Ascending aorta (tissue), 2 donors: ENCODE data around the gene PRKCQ. TPM values are rescaled to one million over a fixed set of nuclear protein-coding genes. Genes with fewer than 3 reads are reported as not detected.

Source experiments
- DNase-seq, 2 donors: peaks; one replicate each; pipeline ENCODE4 v3.0.0-alpha.2; 2019; ENCODE audit warnings: low spot score in 2 of 2
- H3K27ac ChIP-seq, 2 donors: fragments of 200-600 bp; sonication (generic); one replicate each; pipeline ENCODE4 v1.5.1; 2016 to 2017; ENCODE audit warnings: mild to moderate bottlenecking in 1 of 2
- H3K27me3 ChIP-seq: fragments of 200-600 bp; sonication (generic); one replicate; pipeline ENCODE4 v1.5.1; 2017
- H3K36me3 ChIP-seq, 2 donors: fragments of 200-600 bp; sonication (generic); one replicate each; pipeline ENCODE4 v1.5.1; 2016
- H3K4me1 ChIP-seq, 2 donors: fragments of 200-600 bp; sonication (generic); one replicate each; pipeline ENCODE4 v1.5.1; 2016 to 2017; ENCODE audit warnings: mild to moderate bottlenecking in 1 of 2
- H3K4me3 ChIP-seq, 2 donors: fragments of 200-600 bp; sonication (generic); one replicate each; pipeline ENCODE4 v1.5.1; 2016 to 2017; ENCODE audit warnings: mild to moderate bottlenecking in 1 of 2
- H3K9me3 ChIP-seq, 2 donors: fragments of 200-600 bp; sonication (generic); one replicate each; pipeline ENCODE4 v1.5.1; 2016
- CTCF ChIP-seq, 3 experiments: fragments of 200-600 bp in 2 of 3; fragments of 450-650 bp in 1 of 3; sonication (generic) in 2 of 3; IDR thresholded peaks; one replicate each; pipeline ENCODE4 v1.5.1; 2016 to 2019; ENCODE audit warnings: antibody characterized with exemption in 3 of 3, mild to moderate bottlenecking in 1 of 3, moderate library complexity in 1 of 3
- intact Hi-C: fragments of 100-400 bp; cut with DNase I; formaldehyde crosslinking; loops from one replicate; pipeline ENCODE4 v1.15.1; 2023
- total RNA-seq: library from RNA; depleted of rRNA; stranded (reverse); fragments of >200 nt; gene quantifications from one replicate; pipeline ENCODE4 v1.1.0, GENCODE V29; 2016

Gene PRKCQ
- total RNA-seq, 1 donor from 2014 or later = not detected

- H3K4me3 ChIP-seq = no peak overlapping the region
- TF ChIP-seq CTCF (IDR thresholded peaks at IDR 0.05) = no peak
- H3K36me3 ChIP-seq = no peaks in the 10 kb centered on the region
- no peak overlapping the region for H3K27ac ChIP-seq
- no peak for DNase-seq
- H3K27me3 ChIP-seq = no peaks in the 10 kb centered on the region
- H3K9me3 ChIP-seq = no peaks in the 10 kb centered on the region
- intact Hi-C loops = no loop called here
- no peaks in the 10 kb centered on the region for H3K4me1 ChIP-seq
Observed at GRCh38 chr10:6561552-6561951, 18.5 kb downstream of the PRKCQ start.

- H3K4me3 ChIP-seq = no peak overlapping the region
- TF ChIP-seq CTCF (IDR thresholded peaks at IDR 0.05) = no peak
- H3K27ac ChIP-seq = no peak overlapping the region
- H3K27me3 ChIP-seq = no peaks in the 10 kb centered on the region
- H3K36me3 ChIP-seq = no peaks in the 10 kb centered on the region
- H3K4me1 ChIP-seq = no peaks in the 10 kb centered on the region
- H3K9me3 ChIP-seq = no peaks in the 10 kb centered on the region
- intact Hi-C loops = no loop called here
- no peak for DNase-seq
Observed at GRCh38 chr10:6558759-6559461, 21.2 kb downstream of the PRKCQ start.

DNA sequence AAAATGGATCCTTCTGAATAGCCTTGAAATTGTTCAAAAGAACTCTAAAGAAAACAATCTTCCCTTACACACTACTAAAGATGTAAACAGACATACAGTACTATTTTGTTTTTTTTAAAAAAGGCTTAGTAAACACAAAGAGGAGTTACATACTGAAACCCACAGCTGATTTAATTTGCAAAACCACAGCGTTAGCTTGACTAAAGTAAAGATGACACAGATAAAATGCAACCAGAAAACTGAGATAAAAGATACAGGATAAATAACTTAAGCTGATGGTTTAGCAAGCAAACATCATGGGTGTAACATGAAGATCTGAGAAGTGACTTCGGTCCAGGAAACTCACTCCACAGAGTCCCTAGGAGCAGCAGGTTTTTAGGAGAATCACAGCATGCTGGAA, 21.8 kb downstream of the PRKCQ start:
- H3K27ac ChIP-seq = no peak overlapping the region
- H3K27me3 ChIP-seq = no peaks in the 10 kb centered on the region
- no peak for DNase-seq
- no peak overlapping the region for H3K4me3 ChIP-seq
- H3K36me3 ChIP-seq = no peaks in the 10 kb centered on the region
- H3K9me3 ChIP-seq = no peaks in the 10 kb centered on the region
- intact Hi-C loops = no loop called here
- no peak for TF ChIP-seq CTCF (IDR thresholded peaks at IDR 0.05)
- no peaks in the 10 kb centered on the region for H3K4me1 ChIP-seq

DNA sequence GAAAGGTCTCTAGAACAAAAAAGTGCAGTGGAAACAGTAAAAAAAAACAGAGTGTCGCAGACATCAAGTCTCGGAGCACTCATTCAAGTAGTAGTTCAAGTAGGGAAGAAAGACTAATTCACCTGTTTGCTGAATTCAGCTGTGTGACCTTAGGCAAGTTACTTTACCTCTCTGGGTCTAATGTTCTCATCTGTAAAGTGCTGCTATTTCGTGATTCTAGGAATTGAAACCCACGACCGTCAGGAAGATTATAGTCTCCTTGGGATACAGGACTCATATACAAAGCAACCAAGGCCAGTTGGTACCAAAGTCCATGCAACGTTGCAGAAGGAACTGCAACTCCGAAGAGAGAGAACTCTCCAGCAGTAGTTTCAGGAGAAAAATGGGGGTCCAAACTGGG, 26.1 kb downstream of the PRKCQ start:
- Histone ChIP-seq H3K36me3 (no peaks in the 10 kb centered on the region), H3K9me3 (no peaks in the 10 kb centered on the region), H3K27ac (no peak overlapping the region), H3K4me3 (no peak overlapping the region), H3K4me1 (no peaks in the 10 kb centered on the region), H3K27me3 (no peaks in the 10 kb centered on the region)
- no peak for TF ChIP-seq CTCF (IDR thresholded peaks at IDR 0.05)
- intact Hi-C loops = no loop called here
- DNase-seq = no peak

DNA sequence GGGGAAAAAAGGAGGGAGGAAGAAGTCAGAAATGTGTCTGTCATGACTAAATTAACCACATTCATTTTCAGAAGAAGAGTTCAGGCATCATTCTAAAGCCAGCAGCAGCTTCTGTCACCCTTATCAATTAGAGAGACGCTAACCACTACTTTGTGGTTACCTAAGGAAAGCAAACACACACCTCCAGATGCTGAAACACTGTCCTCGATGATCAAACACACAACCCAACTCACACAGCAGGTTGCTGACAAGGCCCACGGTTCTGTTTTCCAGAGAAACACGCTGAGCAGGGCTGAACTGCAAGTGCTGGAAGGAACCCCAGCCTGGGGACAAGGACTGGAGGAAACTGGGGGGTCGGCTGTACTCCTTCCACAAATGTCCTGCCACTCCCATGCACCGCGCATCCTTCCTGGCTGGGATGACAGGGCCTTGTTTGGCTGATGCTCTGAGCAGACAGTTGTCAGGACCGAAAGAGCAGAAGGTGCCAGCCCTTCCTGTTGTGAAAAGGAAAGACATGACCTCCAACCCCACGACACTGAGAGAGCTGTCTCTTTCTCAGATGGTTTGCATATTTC, 36.6 kb downstream of the PRKCQ start:
- intact Hi-C loops = no loop called here
- Histone ChIP-seq H3K27me3 (no peaks in the 10 kb centered on the region), H3K4me3 (no peak overlapping the region), H3K27ac (no peak overlapping the region), H3K36me3 (no peaks in the 10 kb centered on the region), H3K4me1 (no peaks in the 10 kb centered on the region), H3K9me3 (no peaks in the 10 kb centered on the region)
- DNase-seq = no peak
- TF ChIP-seq CTCF (IDR thresholded peaks at IDR 0.05) = no peak
